Ovary (tissue), 10 donors: ENCODE data around the gene ZC2HC1C. TPM values are rescaled to one million over a fixed set of nuclear protein-coding genes. Genes with fewer than 3 reads are reported as not detected.
A peak's percentile ranks its signal among the peaks of the same experiment; 100 is the strongest.

Experiments
- DNase-seq, 5 donors: peaks; one replicate each; pipeline ENCODE4 v3.0.0-alpha.2; 2019 to 2020
- H3K27ac ChIP-seq, 2 donors: fragments of 200-600 bp; one replicate each; pipeline versions ENCODE4 v1.5.1 to v1.8.0; 2019 to 2022
- H3K27me3 ChIP-seq: fragments of 200-600 bp; one replicate; pipeline ENCODE4 v1.8.0; 2022
- H3K36me3 ChIP-seq: fragments of 200-600 bp; sonication (generic); one replicate; pipeline ENCODE4 v1.5.1; 2019
- H3K4me1 ChIP-seq: one replicate; pipeline ENCODE4 v1.8.1; 2013; ENCODE audit warnings: mild to moderate bottlenecking, moderate library complexity; ENCODE audit not compliant: insufficient read depth
- H3K4me3 ChIP-seq: fragments of 200-600 bp; sonication (generic); one replicate; pipeline ENCODE4 v1.5.1; 2017
- H3K9me3 ChIP-seq, 2 donors: fragments of 200-600 bp in 1 of 2; sonication (generic) in 1 of 2; one replicate each; pipeline versions ENCODE4 v1.5.1 to v1.8.1; 2013 to 2019; ENCODE audit warnings: mild to moderate bottlenecking in 1 of 2, moderate library complexity in 1 of 2
- EP300 ChIP-seq: sonication (generic); formaldehyde crosslinking; IDR thresholded peaks from one replicate; pipeline ENCODE4 v1.6.1; 2017; ENCODE audit warnings: antibody characterized with exemption
- POLR2A ChIP-seq: fragments of 450-650 bp; IDR thresholded peaks from one replicate; pipeline ENCODE4 v1.6.1; 2017; ENCODE audit warnings: antibody characterized with exemption, mild to moderate bottlenecking, moderate library complexity
- WGBS, 3 donors: extraction: QIAGEN DNeasy Blood & Tissue Kit in 1 of 3; methylation state at CpG; one replicate each; pipeline versions ENCODE4 v1.1.5 to v1.1.7; 2013 to 2017; 5-methylcytosine and 5-hydroxymethylcytosine counted together
- intact Hi-C, 4 donors: fragments of 100-400 bp; cut with DNase I; formaldehyde crosslinking; loops; one replicate each; pipeline versions ENCODE4 v1.11.0 to v1.15.1; 2022 to 2023
- long read RNA-seq, 3 donors: library from polyadenylated mRNA in 2 of 3; unstranded in 2 of 3; transcript quantifications; one replicate each; pipeline ENCODE4 v2.0.0 and lab custom pipeline, GENCODE V29; 2021 to 2026
- polyA plus RNA-seq, 2 donors: library from polyadenylated mRNA; stranded (reverse); fragments of 200-250 nt in 1 of 2; fragments of 350-450 nt in 1 of 2; fragmentation: Illumina TruSeq in 1 of 2; extraction: RNeasy Lipid Tissue Mini Kit (QIAGEN cat#74804) in 1 of 2; gene quantifications; one replicate each; pipeline ENCODE4 v1.2.3, GENCODE V29; 2013 to 2014
- total RNA-seq, 7 donors: library from RNA; depleted of rRNA in 2 of 7; stranded (reverse); fragments of >200 nt in 2 of 7; fragmentation: NEBNext Ultra II Directional in 3 of 7; extraction: Animal tissue kit (Norgen Biotek cat#: 25700) in 3 of 7; gene quantifications; one replicate each; pipeline versions ENCODE4 v1.1.0 to v1.2.4, GENCODE V29; 2016 to 2023
- TF ChIP-seq, protein P1 (sequence below), 3 donors: fragments of 450-650 bp in 2 of 3; fragments of 200-600 bp in 1 of 3; IDR thresholded peaks; one replicate each; pipeline versions ENCODE4 v1.5.1 to v1.8.0; 2016 to 2022; ENCODE audit warnings: antibody characterized with exemption in 3 of 3, mild to moderate bottlenecking in 1 of 3
- donor health status: DM: no; HTN: no; CAD: no; lungs with moderate emphysema.
- donor health status: DM: no; HTN: no; CAD: no.
- donor health status: Bipolar disorder and iron deficiency.
- donor health status: DM: yes; HTN: yes; CAD: no.
- donor health status: DM: no; HTN: no; CAD: no.
- donor health status: DM: yes; HTN: yes; CAD: no.

ZC2HC1C gene, protein sequence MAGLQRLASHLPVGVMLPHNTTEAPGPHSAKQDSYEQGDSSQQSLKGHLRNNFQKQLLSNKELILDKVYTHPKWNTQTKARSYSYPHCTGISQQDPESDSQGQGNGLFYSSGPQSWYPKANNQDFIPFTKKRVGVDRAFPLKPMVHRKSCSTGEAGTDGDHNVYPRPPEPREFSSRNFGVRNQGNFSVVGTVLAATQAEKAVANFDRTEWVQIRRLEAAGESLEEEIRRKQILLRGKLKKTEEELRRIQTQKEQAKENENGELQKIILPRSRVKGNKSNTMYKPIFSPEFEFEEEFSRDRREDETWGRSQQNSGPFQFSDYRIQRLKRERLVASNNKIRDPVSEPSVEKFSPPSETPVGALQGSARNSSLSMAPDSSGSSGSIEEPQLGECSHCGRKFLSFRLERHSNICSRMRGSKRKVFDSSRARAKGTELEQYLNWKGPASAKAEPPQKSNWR
- total RNA-seq (1 to 10 TPM in 4 of 7 donors, under 1 TPM in 3; 0.66 to 9.2 (median 1.3) TPM), polyA plus RNA-seq (1 to 10 TPM in 1 of 2 donors, under 1 TPM in 1; 0.46 to 2.6 TPM)
- long read RNA-seq, donor 1, full-length matches to known transcripts = 2 of 7 reads
- long read RNA-seq, donor 1, partial matches to known transcripts = 1 of 7 reads
- long read RNA-seq, donor 1, other reads (novel, unspliced or antisense) = 4 of 7 reads
- long read RNA-seq, donor 2, partial matches to known transcripts = 0 of 5 reads
- long read RNA-seq, donor 2, other reads (novel, unspliced or antisense) = 0 of 5 reads
- long read RNA-seq, donor 3, full-length matches to known transcripts = 2 of 5 reads
- long read RNA-seq, donor 3, partial matches to known transcripts = 2 of 5 reads
- long read RNA-seq, donor 3, other reads (novel, unspliced or antisense) = 1 of 5 reads

DNA sequence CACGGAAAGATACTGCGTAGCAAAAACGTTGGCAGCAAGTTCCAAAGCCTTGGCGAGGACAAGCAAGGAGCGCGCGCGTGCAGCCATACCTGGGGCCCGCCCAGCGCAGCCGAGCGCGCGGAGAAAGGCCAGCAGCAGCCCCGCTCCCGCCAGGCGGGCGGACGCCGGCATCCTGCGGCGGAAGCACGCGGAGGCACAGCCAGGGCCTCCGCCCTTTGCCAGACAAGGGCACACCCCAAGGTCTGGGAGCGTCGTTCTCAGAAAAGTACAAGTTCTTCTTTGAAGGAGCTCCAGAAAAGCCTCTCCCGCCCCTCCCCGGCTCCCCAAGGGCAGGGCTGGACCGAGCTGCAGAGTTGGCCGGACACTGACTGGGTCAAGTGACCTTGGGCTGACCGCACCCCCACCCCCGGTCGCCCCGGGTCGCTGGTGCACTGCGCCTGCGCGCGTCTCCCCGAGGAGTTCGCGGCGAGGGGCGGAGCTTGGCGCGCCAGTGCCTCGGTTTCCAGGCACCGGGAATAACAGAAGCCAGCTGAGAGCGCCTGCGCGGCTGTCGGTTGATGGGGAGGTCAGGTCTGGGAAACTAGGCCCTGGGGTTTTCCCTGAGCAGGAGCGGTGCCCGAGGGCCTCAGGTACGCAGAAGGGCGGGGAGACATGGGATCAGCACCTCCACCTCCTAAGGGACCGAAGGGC is at the start of gene ZC2HC1C:
TSS of gene ZC2HC1C (plus strand) at position 521 of the 690 bp plus-strand sequence. CDS start 933 bp downstream, outside the sequence.
- DNase-seq = peak; percentile 97 to 99 (median 98)
- Histone ChIP-seq H3K4me1 (peaks cover 4% of the 10 kb centered on the region), H3K9me3 (no peaks in the 10 kb centered on the region), H3K27me3 (no peaks in the 10 kb centered on the region), H3K4me3 (peak within 1 kb of the TSS; percentile 53), H3K27ac (peak within 1 kb of the TSS; percentile 44 to 75), H3K36me3 (no peaks in the 10 kb centered on the region)
- intact Hi-C loops = no loop called here
- TF ChIP-seq POLR2A (peak; percentile 70), EP300 (peak; percentile 38)
- TF ChIP-seq, protein P1, sequence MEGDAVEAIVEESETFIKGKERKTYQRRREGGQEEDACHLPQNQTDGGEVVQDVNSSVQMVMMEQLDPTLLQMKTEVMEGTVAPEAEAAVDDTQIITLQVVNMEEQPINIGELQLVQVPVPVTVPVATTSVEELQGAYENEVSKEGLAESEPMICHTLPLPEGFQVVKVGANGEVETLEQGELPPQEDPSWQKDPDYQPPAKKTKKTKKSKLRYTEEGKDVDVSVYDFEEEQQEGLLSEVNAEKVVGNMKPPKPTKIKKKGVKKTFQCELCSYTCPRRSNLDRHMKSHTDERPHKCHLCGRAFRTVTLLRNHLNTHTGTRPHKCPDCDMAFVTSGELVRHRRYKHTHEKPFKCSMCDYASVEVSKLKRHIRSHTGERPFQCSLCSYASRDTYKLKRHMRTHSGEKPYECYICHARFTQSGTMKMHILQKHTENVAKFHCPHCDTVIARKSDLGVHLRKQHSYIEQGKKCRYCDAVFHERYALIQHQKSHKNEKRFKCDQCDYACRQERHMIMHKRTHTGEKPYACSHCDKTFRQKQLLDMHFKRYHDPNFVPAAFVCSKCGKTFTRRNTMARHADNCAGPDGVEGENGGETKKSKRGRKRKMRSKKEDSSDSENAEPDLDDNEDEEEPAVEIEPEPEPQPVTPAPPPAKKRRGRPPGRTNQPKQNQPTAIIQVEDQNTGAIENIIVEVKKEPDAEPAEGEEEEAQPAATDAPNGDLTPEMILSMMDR (IDR thresholded peaks at IDR 0.05) = no peak
- WGBS, 3 donors = 1 to 2% (median 2%) methylated on average over 57 to 58 of the region's 58 CpGs

DNA sequence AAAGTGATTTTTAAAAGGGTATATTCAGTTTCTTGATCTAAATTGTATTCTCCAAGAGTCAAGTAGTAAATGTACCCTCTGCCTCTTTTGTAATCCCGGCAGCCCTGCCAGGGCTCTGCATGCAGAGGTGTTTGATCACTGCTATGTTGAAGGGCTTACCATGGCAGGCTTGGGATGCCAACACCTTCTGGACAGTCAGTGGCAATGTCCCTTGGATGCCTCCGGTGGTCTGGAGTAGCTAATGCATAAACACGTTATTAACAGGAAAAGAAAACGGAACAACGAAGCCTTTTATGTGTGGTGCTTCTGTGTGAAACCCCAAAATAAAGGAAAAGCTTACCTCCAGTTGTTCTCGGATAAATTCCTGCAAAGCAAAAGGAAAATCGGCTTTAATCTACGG is 46.8 kb upstream of the ZC2HC1C start:
- Histone ChIP-seq H3K4me1 (no peaks in the 10 kb centered on the region), H3K4me3 (no peak overlapping the region), H3K27ac (no peak overlapping the region), H3K36me3 (no peaks in the 10 kb centered on the region), H3K27me3 (no peaks in the 10 kb centered on the region), H3K9me3 (no peaks in the 10 kb centered on the region)
- TF ChIP-seq, protein P1 (IDR thresholded peaks at IDR 0.05) = no peak
- no peak for TF ChIP-seq EP300
- no peak for TF ChIP-seq POLR2A
- intact Hi-C loops = no loop called here
- DNase-seq = no peak
- 62 to 72% (median 62%) methylated on average over 8 of the region's 8 CpGs for WGBS, 3 donors

DNA sequence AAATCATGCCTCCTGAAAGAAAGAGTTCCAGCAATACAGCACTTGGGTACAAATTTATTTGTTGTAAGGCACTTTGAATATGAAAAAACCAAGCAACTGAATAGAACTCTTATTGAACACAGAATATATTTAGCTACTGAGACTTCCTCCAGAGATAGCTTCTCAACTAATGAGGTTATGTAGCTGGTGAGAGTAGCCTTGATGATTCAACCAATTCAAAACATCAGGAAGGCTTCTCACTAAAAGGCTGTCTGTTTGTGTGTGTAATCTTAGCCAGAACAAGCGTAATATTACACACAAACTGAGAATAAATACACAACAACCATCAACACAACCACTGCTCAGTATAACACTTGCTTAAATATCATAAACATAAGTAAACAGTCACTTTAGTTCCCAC is 46.3 kb upstream of the ZC2HC1C start:
- Histone ChIP-seq H3K9me3 (no peaks in the 10 kb centered on the region), H3K36me3 (no peaks in the 10 kb centered on the region), H3K27me3 (no peaks in the 10 kb centered on the region), H3K27ac (no peak overlapping the region), H3K4me3 (no peak overlapping the region), H3K4me1 (no peaks in the 10 kb centered on the region)
- no peak for TF ChIP-seq EP300
- WGBS, 3 donors = 74 to 85% (median 83%) methylated on average over 1 of the region's 1 CpG
- intact Hi-C loops = no loop called here
- no peak for DNase-seq

DNA sequence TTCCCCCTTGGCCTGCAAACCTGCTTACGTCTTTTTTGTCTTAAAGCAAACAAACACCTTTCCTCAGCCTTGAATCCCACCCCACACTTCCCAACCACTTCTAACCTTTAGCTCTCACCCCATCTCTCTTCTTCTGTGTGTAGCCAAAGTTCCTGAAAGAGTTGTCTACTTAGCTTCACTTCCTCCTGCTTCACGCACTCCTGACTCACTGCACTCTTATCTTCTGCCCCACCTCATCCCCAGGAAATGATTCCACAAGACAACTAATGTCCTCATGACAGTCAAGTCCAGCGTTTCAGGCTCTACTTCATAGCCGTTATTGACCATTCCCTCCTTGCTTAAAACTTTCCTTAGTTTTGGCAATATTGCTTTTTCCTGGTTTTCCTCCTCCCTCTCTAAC is 44.4 kb upstream of the ZC2HC1C start:
- Histone ChIP-seq H3K4me3 (no peak overlapping the region), H3K27ac (no peak overlapping the region), H3K27me3 (no peaks in the 10 kb centered on the region), H3K36me3 (no peaks in the 10 kb centered on the region), H3K9me3 (no peaks in the 10 kb centered on the region), H3K4me1 (no peaks in the 10 kb centered on the region)
- WGBS, 3 donors = 82 to 90% (median 85%) methylated on average over 4 of the region's 4 CpGs
- intact Hi-C loops = no loop called here
- TF ChIP-seq POLR2A = no peak
- TF ChIP-seq EP300 = no peak
- TF ChIP-seq, protein P1 (IDR thresholded peaks at IDR 0.05) = no peak
- DNase-seq = no peak
